Gastroesophageal sphincter (tissue), 4 donors: Measurements from ENCODE around the gene POLR1B. TPM values are rescaled to one million over a fixed set of nuclear protein-coding genes. Genes with fewer than 3 reads are reported as not detected.
A peak's percentile ranks its signal among the peaks of the same experiment; 100 is the strongest.

Experiments used
- ATAC-seq: fragments of 150-250 bp; one replicate; pipeline ENCODE4 v1.9.1; 2016; ENCODE audit warnings: mild to moderate bottlenecking, moderate library complexity
- H3K27ac ChIP-seq, 4 donors: fragments of 200-600 bp; sonication (generic) in 3 of 4; 1 replicate in 3 of 4; 2 replicates in 1 of 4; pipeline ENCODE4 v1.5.1; 2016 to 2019
- H3K27me3 ChIP-seq: fragments of 200-600 bp; sonication (generic); one replicate; pipeline ENCODE4 v1.5.1; 2019
- H3K36me3 ChIP-seq, 2 donors: fragments of 200-600 bp; sonication (generic); one replicate each; pipeline ENCODE4 v1.5.1; 2019; ENCODE audit warnings: control low read depth in 1 of 2
- H3K4me1 ChIP-seq, 3 donors: fragments of 200-600 bp; sonication (generic); 1 replicate in 2 of 3; 2 replicates in 1 of 3; pipeline ENCODE4 v1.5.1; 2016 to 2019; ENCODE audit warnings: control low read depth in 2 of 3
- H3K4me3 ChIP-seq, 2 donors: fragments of 200-600 bp; sonication (generic); one replicate each; pipeline ENCODE4 v1.5.1; 2019; ENCODE audit warnings: mild to moderate bottlenecking in 1 of 2, moderate library complexity in 1 of 2
- H3K9me3 ChIP-seq, 3 donors: fragments of 200-600 bp; sonication (generic); one replicate each; pipeline ENCODE4 v1.5.1; 2017 to 2019; ENCODE audit warnings: control low read depth in 2 of 3
- EP300 ChIP-seq: sonication (generic); formaldehyde crosslinking; IDR thresholded peaks from one replicate; pipeline ENCODE4 v1.6.1; 2017; ENCODE audit warnings: antibody characterized with exemption, mild to moderate bottlenecking
- POLR2A ChIP-seq, 2 donors: fragments of 450-650 bp; IDR thresholded peaks; one replicate each; pipeline ENCODE4 v1.6.1; 2017; ENCODE audit warnings: antibody characterized with exemption in 2 of 2, mild to moderate bottlenecking in 2 of 2, moderate library complexity in 1 of 2
- POLR2AphosphoS5 ChIP-seq: sonication (generic); formaldehyde crosslinking; IDR thresholded peaks from one replicate; pipeline ENCODE4 v1.6.1; 2017; ENCODE audit warnings: antibody characterized with exemption
- WGBS, 2 donors: methylation state at CpG; one replicate each; pipeline ENCODE4 v1.1.5; 2018; ENCODE audit warnings: low coverage in 1 of 2; 5-methylcytosine and 5-hydroxymethylcytosine counted together
- small RNA-seq, 4 donors: library from RNA; depleted of rRNA; stranded (forward); fragments of <200 nt; gene quantifications; one replicate each; pipeline ENCODE3, GENCODE V24; 2016
- total RNA-seq, 4 donors: library from RNA; depleted of rRNA; stranded (reverse); fragments of >200 nt; gene quantifications; one replicate each; pipeline ENCODE4 v1.1.0, GENCODE V29; 2016
- TF ChIP-seq, protein P1 (sequence below), 4 experiments: fragments of 200-600 bp in 2 of 4; fragments of 450-650 bp in 2 of 4; sonication (generic) in 1 of 4; IDR thresholded peaks; one replicate each; pipeline ENCODE4 v1.5.1; 2017 to 2019; ENCODE audit warnings: antibody characterized with exemption in 4 of 4, mild to moderate bottlenecking in 2 of 4, moderate library complexity in 2 of 4

POLR1B gene
- total RNA-seq, 4 donors from 2014 or later = 11.7 to 21.5 (median 13.3) TPM

DNA sequence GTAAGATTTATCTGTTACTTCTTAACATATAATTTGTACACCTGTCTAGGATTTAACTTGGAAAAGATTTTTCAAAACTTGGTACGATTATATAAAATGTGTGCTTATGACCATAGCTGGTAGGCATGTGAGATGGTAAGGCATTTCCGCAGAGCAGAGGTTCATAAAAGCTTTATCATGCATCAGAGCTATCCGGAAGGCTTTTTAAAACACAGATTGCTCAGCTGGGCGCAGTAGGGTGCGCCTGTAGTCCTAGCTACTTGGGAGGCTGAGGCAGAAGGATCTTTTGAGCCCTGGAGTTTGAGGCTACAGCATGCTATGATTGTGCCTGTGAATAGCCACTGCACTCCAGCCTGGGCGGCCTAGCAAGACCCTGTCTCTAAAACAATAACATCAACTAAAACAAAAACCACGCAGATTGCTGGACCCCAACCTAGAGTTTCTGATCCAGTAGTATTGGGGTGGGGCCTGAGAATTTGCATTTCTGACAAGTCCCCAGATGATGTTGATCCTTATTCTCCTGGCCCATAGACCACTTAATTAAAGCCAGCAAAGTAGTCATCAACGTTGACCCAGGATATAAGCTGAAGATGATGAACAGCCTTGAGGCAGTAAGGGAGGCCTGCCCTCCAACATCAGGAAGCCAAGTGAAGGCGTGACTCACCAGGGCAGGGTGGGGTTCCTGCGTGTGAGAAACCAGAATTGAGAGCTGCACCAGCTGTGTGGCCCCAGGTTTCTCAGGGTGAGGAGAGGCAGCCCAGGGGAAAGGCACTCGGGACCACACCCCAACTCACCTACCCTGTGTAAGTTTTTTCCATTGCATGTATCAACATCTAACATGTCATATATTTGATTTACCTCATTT is 81.9 kb downstream of the POLR1B start:
- H3K27ac ChIP-seq = no peak overlapping the region
- 59 to 96% methylated on average over 5 to 7 of the region's 11 CpGs for WGBS, 2 donors
- H3K36me3 ChIP-seq = no peaks in the 10 kb centered on the region
- H3K9me3 ChIP-seq = no peaks in the 10 kb centered on the region
- H3K4me3 ChIP-seq = no peak overlapping the region
- H3K4me1 ChIP-seq = peaks cover 0 to 18% (median 6%) of the 10 kb centered on the region in 3 donors
- peaks cover 1% of the 10 kb centered on the region for H3K27me3 ChIP-seq
- peak; percentile 28 for ATAC-seq
- TF ChIP-seq POLR2A (IDR thresholded peaks at IDR 0.05) (no peak), POLR2AphosphoS5 (no peak), EP300 (no peak)
- TF ChIP-seq, protein P1, sequence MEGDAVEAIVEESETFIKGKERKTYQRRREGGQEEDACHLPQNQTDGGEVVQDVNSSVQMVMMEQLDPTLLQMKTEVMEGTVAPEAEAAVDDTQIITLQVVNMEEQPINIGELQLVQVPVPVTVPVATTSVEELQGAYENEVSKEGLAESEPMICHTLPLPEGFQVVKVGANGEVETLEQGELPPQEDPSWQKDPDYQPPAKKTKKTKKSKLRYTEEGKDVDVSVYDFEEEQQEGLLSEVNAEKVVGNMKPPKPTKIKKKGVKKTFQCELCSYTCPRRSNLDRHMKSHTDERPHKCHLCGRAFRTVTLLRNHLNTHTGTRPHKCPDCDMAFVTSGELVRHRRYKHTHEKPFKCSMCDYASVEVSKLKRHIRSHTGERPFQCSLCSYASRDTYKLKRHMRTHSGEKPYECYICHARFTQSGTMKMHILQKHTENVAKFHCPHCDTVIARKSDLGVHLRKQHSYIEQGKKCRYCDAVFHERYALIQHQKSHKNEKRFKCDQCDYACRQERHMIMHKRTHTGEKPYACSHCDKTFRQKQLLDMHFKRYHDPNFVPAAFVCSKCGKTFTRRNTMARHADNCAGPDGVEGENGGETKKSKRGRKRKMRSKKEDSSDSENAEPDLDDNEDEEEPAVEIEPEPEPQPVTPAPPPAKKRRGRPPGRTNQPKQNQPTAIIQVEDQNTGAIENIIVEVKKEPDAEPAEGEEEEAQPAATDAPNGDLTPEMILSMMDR (IDR thresholded peaks at IDR 0.05) = no peak

DNA sequence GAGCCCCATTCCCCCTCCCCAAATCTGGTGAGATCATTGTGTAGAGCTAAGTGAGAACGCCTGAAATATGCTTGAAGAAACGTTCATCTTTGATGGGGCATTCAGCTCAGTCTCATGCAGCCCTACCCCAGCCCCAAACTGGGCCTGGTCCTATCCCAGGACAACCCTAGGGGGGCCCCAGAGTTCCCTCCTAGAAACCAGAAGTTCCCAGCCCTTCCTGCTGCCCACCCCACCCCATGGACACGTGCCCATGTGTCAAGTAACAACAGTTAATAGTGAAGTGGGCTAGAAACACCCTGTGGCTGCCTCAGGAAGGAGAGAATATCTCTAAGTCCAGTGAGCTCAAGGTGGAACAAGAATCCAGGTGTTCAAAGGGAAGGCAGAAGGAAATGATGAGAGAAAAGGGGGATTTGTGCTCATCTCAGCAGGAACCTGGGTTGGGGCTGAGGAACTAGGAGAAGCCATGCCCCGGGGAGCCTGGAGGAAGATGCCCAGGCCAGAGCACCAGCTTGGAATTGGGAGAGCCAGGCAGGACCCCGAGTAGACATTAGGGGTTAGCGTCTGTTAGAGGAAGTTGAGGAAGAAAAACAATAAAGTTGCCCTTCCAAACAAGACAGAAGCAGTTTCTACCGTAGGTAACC is 83.3 kb downstream of the POLR1B start:
- 70 to 80% methylated on average over 3 to 7 of the region's 7 CpGs for WGBS, 2 donors
- TF ChIP-seq POLR2AphosphoS5 (no peak), EP300 (no peak), POLR2A (IDR thresholded peaks at IDR 0.05) (no peak)
- TF ChIP-seq, protein P1 (IDR thresholded peaks at IDR 0.05) = no peak
- H3K27ac ChIP-seq = peak overlapping the region in 2 of 4 donors; percentile 73 to 76
- no peaks in the 10 kb centered on the region for H3K36me3 ChIP-seq
- no peaks in the 10 kb centered on the region for H3K9me3 ChIP-seq
- ATAC-seq = no peak
- peaks cover 3% of the 10 kb centered on the region for H3K27me3 ChIP-seq
- no peak overlapping the region for H3K4me3 ChIP-seq
- H3K4me1 ChIP-seq = peaks cover 0 to 18% (median 6%) of the 10 kb centered on the region in 3 donors

DNA sequence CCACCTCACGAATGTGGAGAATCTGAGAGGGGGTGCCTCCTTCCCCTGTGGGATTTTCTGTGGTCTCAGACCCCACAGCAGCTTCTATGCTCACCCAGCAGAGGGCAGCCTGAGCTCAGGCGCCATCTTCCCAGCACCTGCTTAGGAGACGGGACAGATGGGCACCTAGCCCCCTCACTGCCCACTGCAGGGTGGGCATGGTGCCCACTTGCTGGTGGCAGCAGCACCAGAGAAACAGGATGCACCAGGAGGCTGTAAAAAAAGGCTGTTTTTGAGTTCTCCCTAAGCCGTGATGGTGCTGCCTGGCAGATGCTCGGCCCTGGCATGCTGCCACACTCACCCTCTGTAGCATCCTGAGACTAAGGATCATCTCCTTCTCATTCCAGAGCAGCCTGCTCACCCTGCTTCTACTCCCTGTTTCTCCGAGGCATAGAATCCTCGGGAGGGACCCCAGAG is 84.4 kb downstream of the POLR1B start:
- peak; percentile 38 for ATAC-seq

More for the DNA sequence above, 84.4 kb downstream of the POLR1B start:
- peaks cover 3% of the 10 kb centered on the region for H3K27me3 ChIP-seq
- peaks cover 0 to 18% (median 6%) of the 10 kb centered on the region in 3 donors for H3K4me1 ChIP-seq
- WGBS, 2 donors = 14% methylated on average over 5 of the region's 7 CpGs; no CpG with 5 or more reads in 1 of the 2 donors
- H3K27ac ChIP-seq = peak overlapping the region in 3 of 4 donors; percentile 63 to 76 (median 73)
- no peaks in the 10 kb centered on the region for H3K36me3 ChIP-seq
- H3K4me3 ChIP-seq = peak overlapping the region in 1 of 2 donors; percentile 15
- no peak for TF ChIP-seq POLR2A (IDR thresholded peaks at IDR 0.05)
- TF ChIP-seq, protein P1 (IDR thresholded peaks at IDR 0.05) = peak; percentile 57 to 89 (median 70)
- no peaks in the 10 kb centered on the region for H3K9me3 ChIP-seq

Small RNAs within 50 kb of the gene (small RNA-seq; reads per million reads assigned to genes)
- 0 reads per million in 4 donors for gene RF00019

Other genes starting within 250 kb of the POLR1B start
- 10 to 100 TPM; 15.9 to 38.4 (median 18.3) TPM for gene RGPD8, start 108.8 kb upstream of the POLR1B start, total RNA-seq
- gene TTL, start 60.3 kb upstream of the POLR1B start, total RNA-seq = 10 to 100 TPM; 19.3 to 33.8 (median 24.9) TPM
- 10 to 100 TPM in 3 of 4 donors, 1 to 10 TPM in 1; 7.7 to 18.1 (median 16.0) TPM for gene CHCHD5, start 42.1 kb downstream of the POLR1B start, total RNA-seq
- gene SLC20A1, start 103.5 kb downstream of the POLR1B start, total RNA-seq = 10 to 100 TPM in 3 of 4 donors, 1 to 10 TPM in 1; 9.5 to 25.4 (median 20.5) TPM
- under 1 TPM in 1 of 4 donors, not detected in 3; 0.27 TPM for gene NT5DC4, start 178.6 kb downstream of the POLR1B start, total RNA-seq
- 1 to 10 TPM in 1 of 4 donors, under 1 TPM in 1, not detected in 2; 0.50 to 1.8 TPM for gene CKAP2L, start 222.1 kb downstream of the POLR1B start, total RNA-seq
- gene IL1A, start 242.0 kb downstream of the POLR1B start, total RNA-seq = not detected